ENCODE results near the gene HMGCR.

Gene HMGCR

DNA sequence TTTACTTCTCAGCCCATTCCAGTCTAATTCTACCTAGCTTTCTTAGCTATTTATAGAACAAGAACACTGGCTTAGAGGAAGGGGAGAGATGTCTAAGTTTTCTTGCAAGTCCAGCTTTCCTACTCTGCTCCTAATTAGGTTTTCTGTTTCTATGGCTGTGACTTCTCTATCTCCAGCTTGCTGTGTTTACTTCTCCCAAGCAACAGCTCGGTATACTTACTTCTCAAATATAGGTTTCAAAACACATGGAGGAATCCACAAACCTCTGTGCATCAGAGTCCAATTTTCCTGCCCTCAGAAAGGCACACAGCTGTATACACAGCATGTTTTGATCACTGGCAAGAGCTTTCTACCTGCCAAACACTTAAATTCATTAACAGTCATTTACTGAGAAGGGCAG is 17.4 kb upstream of the HMGCR start:
- no peak overlapping the region for H3K4me3 ChIP-seq (ENCODE audit: low read length)
- no peak for DNase-seq (ENCODE audit: low read depth)
- TF ChIP-seq, protein P1, sequence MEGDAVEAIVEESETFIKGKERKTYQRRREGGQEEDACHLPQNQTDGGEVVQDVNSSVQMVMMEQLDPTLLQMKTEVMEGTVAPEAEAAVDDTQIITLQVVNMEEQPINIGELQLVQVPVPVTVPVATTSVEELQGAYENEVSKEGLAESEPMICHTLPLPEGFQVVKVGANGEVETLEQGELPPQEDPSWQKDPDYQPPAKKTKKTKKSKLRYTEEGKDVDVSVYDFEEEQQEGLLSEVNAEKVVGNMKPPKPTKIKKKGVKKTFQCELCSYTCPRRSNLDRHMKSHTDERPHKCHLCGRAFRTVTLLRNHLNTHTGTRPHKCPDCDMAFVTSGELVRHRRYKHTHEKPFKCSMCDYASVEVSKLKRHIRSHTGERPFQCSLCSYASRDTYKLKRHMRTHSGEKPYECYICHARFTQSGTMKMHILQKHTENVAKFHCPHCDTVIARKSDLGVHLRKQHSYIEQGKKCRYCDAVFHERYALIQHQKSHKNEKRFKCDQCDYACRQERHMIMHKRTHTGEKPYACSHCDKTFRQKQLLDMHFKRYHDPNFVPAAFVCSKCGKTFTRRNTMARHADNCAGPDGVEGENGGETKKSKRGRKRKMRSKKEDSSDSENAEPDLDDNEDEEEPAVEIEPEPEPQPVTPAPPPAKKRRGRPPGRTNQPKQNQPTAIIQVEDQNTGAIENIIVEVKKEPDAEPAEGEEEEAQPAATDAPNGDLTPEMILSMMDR (IDR thresholded peaks at IDR 0.05; ENCODE audit: insufficient read depth, low read depth, low read length, missing control alignments), result no peak

DNA sequence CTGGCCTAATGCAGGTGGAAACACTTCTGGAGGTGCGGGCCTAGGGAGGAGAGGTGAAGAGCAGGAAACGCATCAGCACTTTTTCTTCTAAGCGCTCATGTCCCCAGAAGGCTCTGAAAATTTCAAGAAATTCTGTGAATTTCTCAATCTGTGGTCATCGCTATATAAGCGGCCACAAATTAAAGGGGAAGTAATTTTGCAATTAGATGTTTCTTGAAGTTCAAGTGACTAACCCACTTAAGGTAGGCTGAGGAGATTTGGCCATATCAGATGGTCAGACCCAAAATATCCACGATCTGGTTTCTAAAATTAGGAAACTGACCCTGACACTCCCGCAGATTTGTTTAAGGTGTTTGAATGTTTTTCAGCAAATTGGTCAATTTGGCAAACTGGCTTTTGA is 16.6 kb upstream of the HMGCR start:
- no peak overlapping the region for H3K4me3 ChIP-seq (ENCODE audit: low read length)

DNA sequence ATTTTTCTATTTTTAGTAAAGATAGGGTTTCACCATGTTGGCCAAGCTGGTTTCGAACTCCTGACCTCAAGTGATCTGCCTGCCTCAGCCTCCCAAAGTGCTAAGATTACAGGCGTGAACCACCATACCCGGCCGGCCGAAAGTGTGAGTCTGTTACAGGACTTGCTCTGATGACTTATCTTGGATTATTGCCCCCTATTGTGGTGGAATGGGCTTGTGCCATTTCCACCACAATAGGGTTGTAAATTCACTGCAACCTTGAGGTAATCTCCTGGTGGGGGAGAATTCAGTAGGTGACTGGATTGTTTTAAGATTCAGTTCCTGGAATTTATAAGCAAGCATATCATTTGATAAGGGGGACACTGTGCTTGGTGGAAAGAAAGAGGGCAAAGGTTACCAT is 15.0 kb upstream of the HMGCR start:
- TF ChIP-seq, protein P1 (IDR thresholded peaks at IDR 0.05; ENCODE audit: insufficient read depth, low read depth, low read length, missing control alignments), result no peak

More for the DNA sequence above, 16.6 kb upstream of the HMGCR start:
- TF ChIP-seq, protein P1 (IDR thresholded peaks at IDR 0.05; ENCODE audit: insufficient read depth, low read depth, low read length, missing control alignments), result no peak
- DNase-seq (ENCODE audit: low read depth), result no peak

DNA sequence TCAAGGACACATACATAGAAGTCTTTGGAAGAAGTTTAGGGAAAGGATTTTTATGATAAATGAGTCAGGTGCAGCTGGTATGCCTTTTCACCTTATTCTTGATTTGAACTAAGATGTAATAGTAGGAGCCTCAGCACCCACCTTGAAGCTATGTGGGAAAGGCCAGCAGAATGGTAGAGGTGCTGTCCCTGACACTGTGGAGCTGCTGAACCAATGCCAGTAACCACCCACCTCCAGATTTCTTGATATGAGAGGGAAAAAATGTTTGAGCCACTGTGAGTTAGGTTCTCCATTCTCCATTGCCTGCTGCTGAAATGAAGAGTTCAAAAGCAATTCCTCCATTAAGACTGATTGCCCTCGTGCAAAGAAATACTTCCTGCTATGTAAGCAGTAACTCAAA is 12.2 kb upstream of the HMGCR start:
- TF ChIP-seq, protein P1 (IDR thresholded peaks at IDR 0.05; ENCODE audit: insufficient read depth, low read depth, low read length, missing control alignments), result no peak
- no peak overlapping the region for H3K4me3 ChIP-seq (ENCODE audit: low read length)
- no peak for DNase-seq (ENCODE audit: low read depth)

More for the DNA sequence above, 15.0 kb upstream of the HMGCR start:
- no peak overlapping the region for H3K4me3 ChIP-seq (ENCODE audit: low read length)
- DNase-seq (ENCODE audit: low read depth), result no peak

DNA sequence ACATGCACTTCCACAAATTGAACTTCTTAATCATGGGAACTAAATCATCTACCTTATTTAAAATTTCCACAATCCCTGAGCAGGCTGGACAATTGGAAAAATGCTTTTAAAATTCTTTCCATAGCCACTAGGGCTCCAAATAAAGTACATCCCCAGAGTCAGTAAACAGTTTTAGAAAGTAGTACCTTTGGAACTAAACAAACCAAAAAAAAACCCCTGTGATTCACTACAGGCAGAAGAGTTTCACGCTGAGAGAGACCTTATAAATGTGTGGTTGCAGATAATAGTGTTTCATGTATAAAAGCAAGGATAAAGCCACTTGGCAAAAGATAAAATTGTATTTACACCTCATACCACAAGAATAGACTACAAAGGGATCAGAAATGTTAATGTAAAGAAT is 11.8 kb upstream of the HMGCR start:
- TF ChIP-seq, protein P1 (IDR thresholded peaks at IDR 0.05; ENCODE audit: insufficient read depth, low read depth, low read length, missing control alignments), result no peak
- no peak overlapping the region for H3K4me3 ChIP-seq (ENCODE audit: low read length)
- no peak for DNase-seq (ENCODE audit: low read depth)

DNA sequence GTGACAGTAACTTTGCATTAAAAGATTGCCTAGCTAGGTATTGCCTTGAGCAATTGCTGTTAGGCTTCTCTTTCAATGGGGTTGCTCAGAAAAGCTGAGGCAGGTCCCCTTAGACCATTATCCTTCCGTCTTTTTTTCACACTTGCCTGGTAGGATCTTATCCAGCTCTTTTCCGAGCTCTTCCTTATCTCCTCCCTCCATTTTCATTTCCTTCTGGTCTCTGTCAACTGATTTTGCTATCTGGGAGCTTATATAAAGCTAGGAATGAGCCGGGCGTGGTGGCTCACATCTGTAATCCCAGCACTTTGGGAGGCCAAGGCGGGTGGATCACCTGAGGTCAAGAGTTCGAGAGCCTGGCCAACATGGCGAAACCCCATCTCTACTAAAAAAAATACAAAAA is 6.6 kb upstream of the HMGCR start:
- DNase-seq (ENCODE audit: low read depth), result no peak
- H3K4me3 ChIP-seq (ENCODE audit: low read length), result no peak overlapping the region
- TF ChIP-seq, protein P1 (IDR thresholded peaks at IDR 0.05; ENCODE audit: insufficient read depth, low read depth, low read length, missing control alignments), result no peak

Data from epithelial cell of esophagus (primary cell).